ENCODE data around the gene PICALM. TPM values are rescaled to one million over a fixed set of nuclear protein-coding genes. Genes with fewer than 3 reads are reported as not detected.

Gene PICALM
- polyA plus RNA-seq, 1 donor: 109 TPM

- no peak for DNase-seq
Measured at GRCh38 chr11:86047275-86047991, 21.5 kb downstream of the PICALM start.

DNA sequence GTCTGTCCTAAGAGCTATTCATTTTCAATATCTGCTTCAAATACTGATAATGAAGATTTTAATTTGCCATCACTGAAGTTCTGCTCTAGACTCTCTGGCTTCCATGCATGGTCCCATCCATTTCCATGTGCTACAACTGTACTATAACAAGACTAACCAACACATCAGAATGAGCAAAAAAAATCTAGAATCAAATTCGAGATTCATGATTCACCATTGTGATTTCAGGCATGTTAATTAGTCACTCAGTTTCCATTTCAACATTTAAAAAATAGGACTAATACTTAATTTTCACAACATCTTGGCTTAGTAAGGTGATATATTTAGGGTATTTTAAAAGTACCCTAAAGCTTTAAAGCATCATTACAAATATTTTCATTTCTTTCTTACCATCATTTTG, 22.8 kb downstream of the PICALM start:
- DNase-seq: no peak

DNA sequence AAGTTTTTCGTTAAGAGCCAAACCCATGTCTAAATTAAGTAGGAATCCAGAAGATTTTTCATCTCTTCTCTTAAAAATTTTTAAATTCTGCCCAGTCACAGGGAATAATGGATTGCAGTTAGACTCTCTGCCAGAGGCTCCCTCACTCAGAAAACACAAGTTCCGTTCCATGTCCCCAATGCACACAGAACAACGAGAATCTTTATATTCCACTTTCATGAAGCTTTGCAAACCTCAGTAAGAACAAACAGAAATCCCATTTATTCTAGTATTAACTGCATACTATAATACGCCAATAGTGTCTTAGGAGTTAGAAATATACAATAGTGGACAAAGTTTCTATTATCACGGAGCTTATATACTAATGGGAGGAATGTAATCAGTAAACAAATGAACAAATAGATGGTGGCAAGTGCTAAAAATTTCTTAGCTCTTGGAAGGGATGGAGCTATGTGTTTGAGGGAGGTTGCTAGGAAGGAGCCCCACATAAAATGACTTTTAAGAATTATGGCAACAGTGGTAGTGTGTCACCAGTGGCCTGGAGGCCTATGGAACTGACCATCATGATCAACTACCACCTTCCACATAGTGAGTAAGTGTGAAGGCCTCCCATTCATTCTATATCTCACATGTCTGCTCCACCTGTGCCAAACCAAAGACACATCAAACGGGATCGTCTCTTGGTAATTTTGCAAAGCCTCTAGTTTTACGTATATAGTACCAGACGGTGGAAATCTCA, 24.9 kb downstream of the PICALM start:
- no peak for DNase-seq

GRCh38 chr11:86041975-86042378, 26.9 kb downstream of the PICALM start:
- peak; percentile 90 for DNase-seq

GRCh38 chr11:86040919-86041850, 27.7 kb downstream of the PICALM start:
- DNase-seq: no peak

- no peak for DNase-seq
Measured at GRCh38 chr11:86039094-86039493, 29.8 kb downstream of the PICALM start.

GRCh38 chr11:86037743-86038142, 31.1 kb downstream of the PICALM start:
- DNase-seq: no peak

GRCh38 chr11:86035920-86036319, 33.0 kb downstream of the PICALM start:
- DNase-seq: no peak

DNA sequence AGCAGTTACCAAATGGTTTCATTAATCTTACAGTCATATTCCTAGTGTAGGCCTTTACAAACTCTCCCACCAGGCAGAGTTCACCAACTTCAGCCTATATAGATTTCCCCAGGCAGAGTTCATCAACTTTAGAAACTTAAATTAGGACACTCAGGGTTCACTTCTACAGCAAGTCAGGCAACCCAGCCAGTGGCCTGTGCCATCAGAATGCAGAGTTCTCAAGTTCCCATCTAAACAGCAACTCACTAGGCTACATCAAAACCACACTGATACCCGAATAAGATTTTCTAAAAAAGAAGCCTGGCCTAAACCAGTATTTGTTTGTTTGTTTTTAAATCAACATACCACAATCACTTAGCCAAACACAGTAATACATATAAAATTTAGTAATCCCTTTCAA, 33.7 kb downstream of the PICALM start:
- DNase-seq: no peak

GRCh38 chr11:86034710-86035109, 34.2 kb downstream of the PICALM start:
- DNase-seq: no peak

GRCh38 chr11:86021377-86021776, 47.5 kb downstream of the PICALM start:
- no peak for DNase-seq

DNA sequence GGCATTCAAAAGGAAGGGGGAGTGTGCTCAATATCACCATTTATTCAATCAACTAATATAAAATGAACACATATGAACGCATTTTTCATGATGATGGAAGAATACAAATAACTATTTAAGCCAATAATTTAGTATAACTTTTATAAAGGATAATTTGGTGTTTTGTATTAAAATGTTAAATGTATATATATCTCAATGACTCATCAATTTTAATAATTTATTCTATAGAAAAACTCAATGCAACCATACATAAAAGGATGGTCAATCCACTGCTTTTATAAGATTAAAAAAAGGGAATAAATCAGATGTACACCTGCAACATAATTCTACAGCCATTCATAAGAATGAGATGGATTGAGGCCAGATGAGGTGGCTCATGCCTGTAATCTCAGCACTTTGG, 50.6 kb downstream of the PICALM start:
- no peak for DNase-seq

GRCh38 chr11:86016451-86016850, 52.4 kb downstream of the PICALM start:
- no peak for DNase-seq

DNA sequence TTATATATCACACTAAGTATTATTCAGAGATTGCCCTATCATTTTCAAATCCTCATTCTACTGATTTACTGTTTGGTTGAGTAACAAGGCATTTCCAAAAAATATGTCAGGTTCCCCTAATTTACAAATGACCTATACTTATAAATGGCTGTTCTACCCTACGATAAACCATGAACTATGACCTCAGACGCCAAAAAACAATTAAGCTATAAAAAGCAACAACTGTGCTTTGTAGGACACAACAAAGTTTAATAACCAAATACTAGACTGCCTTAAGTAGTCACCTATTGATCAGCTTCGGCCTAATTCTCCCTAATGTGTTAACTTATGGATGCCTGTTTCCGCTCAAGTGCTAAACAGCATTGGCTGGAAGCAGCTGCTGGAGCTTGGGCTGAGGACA, 53.2 kb downstream of the PICALM start:
- DNase-seq: no peak

GRCh38 chr11:86014221-86014620, 54.7 kb downstream of the PICALM start:
- no peak for DNase-seq

GRCh38 chr11:86013713-86014112, 55.2 kb downstream of the PICALM start:
- no peak for DNase-seq

GRCh38 chr11:86011175-86011574, 57.7 kb downstream of the PICALM start:
- no peak for DNase-seq

- no peak for DNase-seq
Measured at GRCh38 chr11:86003654-86004053, 65.2 kb downstream of the PICALM start.

GRCh38 chr11:86002431-86002830, 66.5 kb downstream of the PICALM start:
- no peak for DNase-seq

DNA sequence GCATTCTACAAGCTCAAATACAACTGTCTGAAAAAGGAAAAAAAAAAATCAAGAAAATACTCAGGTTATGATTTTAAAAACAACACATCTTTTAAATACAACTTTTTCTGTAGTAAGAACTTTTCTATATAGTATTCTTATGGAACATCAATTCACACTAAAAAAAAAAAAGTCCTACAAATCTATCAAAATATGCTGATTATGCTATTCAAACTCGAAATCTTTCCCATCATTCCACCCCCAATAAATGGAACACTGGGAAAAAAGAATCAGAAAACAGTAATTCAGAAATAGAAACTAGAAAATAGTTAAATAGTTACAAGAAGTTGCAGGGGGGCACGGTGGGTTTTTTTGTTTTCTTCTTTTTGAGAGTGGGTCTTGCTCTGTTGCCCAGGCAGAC, 77.4 kb downstream of the PICALM start:
- no peak for DNase-seq

GRCh38 chr11:85989746-85990145, 79.1 kb downstream of the PICALM start:
- no peak for DNase-seq

DNA sequence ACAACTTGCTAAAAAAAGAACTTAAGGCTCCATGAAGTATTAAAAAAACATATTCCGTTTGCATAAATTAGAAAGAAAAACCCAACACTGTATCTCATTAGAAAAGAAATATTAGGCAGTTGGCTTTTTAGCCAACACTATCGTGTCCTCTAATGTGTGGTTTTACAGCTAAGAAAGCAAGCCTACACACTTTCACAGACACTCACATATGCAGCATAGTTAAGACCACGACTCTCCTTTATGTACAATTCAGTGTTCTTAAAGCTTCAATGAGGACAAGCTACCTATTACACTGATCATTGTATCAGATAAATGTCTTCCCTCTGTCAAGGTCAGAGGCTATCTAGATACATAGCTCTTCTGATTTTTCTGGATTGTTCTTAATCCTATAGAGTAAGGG, 80.1 kb downstream of the PICALM start:
- no peak for DNase-seq

- DNase-seq: no peak
Measured at GRCh38 chr11:85977751-85978160, 91.1 kb downstream of the PICALM start.

Data from hindlimb muscle (tissue), 1 donor.